A673 (cell line): Measurements from ENCODE around the gene FOXN3.

Experiments used
- CTCF ChIP-seq: fragments of 300-800, 200-600 bp; sonication (generic); conservative IDR thresholded peaks from 2 replicates; pipeline ENCODE4 v1.5.1; 2017; ENCODE audit warnings: low read depth, mild to moderate bottlenecking, antibody characterized with exemption, low read length, moderate library complexity, mixed read lengths
- EZH2 ChIP-seq: fragments of 200-600 bp; sonication (generic); IDR thresholded peaks from 2 replicates; pipeline ENCODE4 v1.6.1; 2017; ENCODE audit warnings: borderline replicate concordance, low read depth, mild to moderate bottlenecking, mixed read lengths, antibody characterized with exemption, low read length; ENCODE audit not compliant: poor library complexity, severe bottlenecking

- TF ChIP-seq CTCF, result no peak
- TF ChIP-seq EZH2, result no peak
Observed at GRCh38 chr14:89194376-89194775, 222.7 kb downstream of the FOXN3 start.
